GM18517 (cell line): ENCODE results near the gene CES5A.
"Not testable (repeated sequence)": the region's sequence is repeated elsewhere in the genome, so short reads cannot be mapped to it uniquely, and the experiment has no call there.

Experiments used
- ATAC-seq: cut with Tn5 transposase; IDR thresholded peaks from one replicate; pipeline ENCODE4 v1.9.1; 2021; ENCODE audit warnings: mild to moderate bottlenecking, moderate library complexity; ENCODE audit not compliant: unreplicated experiment

The CES5A gene, protein sequence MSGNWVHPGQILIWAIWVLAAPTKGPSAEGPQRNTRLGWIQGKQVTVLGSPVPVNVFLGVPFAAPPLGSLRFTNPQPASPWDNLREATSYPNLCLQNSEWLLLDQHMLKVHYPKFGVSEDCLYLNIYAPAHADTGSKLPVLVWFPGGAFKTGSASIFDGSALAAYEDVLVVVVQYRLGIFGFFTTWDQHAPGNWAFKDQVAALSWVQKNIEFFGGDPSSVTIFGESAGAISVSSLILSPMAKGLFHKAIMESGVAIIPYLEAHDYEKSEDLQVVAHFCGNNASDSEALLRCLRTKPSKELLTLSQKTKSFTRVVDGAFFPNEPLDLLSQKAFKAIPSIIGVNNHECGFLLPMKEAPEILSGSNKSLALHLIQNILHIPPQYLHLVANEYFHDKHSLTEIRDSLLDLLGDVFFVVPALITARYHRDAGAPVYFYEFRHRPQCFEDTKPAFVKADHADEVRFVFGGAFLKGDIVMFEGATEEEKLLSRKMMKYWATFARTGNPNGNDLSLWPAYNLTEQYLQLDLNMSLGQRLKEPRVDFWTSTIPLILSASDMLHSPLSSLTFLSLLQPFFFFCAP

DNA sequence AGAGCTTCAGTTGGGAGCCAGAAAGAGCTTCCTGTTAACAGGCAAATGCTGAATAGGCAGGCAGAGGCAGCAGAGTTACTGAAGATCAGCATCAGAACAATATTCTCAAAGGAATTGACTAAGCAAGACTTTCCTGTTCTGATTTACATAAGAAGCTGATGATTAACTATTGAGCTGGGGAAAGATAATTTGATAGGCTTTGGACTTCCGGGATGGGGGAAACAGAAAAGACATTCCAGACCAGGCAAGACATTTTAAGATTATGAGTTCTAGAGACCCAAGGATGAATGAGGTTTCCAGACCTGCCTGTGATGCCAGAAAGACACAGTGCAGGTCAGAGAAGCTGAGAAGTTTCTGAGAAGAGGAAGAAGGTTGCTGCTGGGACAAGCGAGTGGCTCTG is at the start of gene CES5A:
Gene CES5A (minus strand): TSS at position 101 of the 400 bp plus-strand sequence. CDS start 152 bp downstream, outside the sequence.
- no peak for ATAC-seq

DNA sequence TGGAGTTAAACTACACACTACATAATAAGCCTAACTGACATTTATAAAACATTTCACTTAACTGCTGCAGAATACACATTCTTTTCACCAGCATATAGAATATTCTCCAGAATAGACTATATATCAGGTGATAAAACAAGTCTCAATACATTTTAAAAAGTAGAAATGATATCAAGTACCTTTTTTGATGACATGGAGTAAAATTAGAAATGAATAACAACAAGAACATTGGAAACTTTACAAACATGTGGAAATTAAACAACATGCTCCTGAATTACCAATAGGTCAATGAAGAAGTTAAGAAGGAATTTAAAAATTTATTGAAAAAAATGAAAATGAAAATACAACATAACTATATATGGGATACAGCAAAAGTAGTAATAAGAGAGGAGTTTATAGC is 47.5 kb upstream of the CES5A start:
- ATAC-seq, result no peak

DNA sequence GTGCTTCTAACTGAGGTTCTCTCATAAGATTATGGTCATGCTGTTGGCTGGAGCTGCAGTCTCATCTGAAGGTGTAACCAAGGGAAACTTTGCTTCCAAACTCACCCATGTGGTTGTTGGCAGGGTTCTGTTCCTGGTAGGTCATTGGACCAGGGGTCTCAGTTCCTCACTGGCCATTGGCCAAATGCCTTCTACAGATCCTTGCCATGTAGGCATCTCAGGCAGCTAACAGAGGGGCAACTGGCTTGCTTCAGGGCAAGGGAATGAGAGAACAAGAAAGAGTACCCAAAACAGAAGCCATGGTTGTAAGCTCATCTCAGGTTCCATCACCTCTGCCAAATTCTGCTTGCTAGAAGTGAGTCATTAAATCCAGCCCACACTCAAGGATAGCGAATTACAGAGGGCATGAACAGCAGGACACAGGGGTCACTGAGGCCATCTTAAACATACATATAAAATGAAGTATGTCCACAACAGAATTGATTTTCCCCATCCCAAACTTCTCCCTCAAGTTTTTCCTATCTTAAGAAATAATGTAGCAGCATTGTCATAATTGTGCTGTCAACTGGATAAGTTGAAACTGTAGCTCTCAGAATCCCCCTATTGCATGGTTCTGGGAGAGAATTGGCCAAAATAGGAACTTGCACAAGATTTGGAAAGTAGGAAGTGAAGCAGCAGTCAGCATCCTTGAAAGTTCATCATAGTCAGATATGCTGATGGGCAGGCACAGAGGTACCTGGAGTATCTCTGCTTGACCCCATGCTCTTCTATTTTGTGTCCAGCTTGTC is 42.4 kb upstream of the CES5A start:
- no peak for ATAC-seq

DNA sequence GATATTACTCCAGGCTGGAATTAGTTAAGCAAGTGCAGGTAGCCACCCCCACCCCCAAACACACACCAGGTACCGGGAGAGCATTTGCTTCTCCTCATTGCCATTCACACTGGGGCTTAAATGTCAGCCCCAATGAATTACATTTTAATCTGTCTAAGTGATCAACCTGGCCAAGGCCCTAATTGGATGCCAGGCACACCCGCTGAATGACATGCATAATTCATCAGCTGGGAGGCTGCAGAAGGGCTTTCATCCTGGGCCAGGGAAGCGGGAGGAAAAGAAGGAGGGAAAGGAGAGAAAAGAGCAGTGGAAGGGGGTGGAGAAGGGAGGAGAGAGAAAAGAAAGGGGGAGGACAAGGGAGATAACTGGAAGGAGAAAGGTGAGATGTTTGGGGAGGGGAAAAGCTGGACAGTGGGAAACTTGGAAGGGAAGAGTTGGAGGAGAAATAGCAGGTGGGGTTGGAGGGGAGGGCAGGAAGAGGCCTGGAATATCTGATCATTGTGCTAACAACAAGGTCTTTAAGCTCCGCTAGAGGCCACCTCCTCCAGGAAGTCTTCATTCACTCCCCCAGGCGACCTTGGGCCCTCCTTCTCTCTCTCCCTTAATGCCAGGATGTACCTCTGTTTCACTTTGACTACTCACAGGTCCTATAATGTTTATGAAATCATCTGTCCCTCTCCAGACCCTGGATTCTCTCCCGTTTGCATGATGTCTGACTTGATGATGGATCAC is 40.1 kb upstream of the CES5A start:
- ATAC-seq, result no peak

DNA sequence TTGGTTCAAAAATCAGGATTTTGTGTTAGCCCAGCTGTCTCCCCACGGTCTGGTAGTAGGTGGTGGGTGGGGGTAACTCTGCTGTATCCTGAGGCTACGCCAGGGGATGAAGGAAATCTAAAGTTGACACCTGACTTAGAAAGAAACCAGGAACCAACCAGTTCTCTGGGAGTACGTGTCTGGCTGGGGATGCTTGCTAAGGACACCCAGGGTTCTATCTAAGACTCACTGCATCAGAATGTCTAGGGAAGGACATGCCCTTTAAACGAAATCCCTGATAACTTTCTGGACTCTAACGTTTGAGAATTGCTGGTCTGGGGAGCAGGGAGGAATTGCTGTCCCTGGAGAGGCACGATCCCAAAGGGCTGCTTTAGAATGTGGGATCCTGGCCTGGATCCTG is 39.2 kb upstream of the CES5A start:
- no peak for ATAC-seq

DNA sequence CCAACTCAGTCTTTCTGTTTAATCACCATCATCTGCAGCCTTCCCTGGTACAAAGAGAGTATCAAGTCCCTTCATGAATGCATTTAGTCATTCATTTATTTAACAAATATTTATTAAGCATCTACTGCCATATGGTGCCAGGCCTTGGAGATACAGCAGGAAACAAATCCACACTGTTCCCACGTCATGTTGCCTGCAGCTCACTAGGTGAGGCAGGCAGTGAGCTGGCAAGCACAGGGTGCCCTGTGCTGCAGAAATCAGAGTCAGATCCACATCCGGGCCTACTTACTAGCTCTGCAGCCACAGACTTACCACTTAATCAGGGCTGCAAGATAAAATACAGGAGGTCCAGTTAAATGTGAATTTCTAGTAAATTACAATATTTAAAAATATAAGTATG is 38.5 kb upstream of the CES5A start:
- ATAC-seq, result no peak

DNA sequence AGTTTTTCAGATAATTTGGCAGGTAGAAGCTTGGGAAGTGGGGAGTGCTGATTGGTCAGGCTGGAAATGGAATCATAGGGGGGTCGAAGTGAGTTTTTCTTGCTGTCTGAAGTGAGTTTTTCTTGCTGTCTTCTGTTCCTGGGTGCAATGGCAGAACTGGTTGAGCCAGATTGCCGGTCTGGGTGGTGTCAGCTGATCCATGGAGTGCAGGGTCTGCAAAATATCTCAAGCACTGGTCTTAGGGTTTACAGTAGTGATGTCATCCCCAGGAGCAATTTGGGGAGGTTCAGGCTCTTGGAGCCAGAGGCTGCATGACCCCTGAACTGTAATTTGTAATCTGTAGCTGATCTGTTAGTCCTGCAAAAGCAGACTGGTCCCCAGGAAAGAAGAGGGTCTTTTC is 37.9 kb upstream of the CES5A start:
- ATAC-seq, result not testable (repeated sequence)

DNA sequence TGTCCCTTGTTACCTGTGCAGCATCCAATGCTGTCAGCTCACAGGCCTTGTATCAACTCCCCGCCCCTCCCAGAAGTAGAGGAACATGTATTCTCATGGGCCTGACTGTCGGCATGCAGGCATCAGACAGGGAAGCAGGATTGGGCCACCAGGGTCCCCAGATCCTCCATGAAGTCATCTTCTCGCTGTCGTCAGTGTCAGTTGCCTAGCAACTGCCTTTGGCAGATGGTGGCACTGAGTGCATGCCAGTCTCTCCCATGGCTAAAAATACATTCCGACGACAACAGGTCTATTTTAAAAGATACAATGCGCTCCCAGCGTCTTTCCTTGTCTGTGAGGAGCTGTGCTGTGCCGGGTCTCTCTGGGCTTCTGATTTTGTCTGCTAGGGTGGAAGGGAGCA is 36.8 kb upstream of the CES5A start:
- ATAC-seq, result no peak

DNA sequence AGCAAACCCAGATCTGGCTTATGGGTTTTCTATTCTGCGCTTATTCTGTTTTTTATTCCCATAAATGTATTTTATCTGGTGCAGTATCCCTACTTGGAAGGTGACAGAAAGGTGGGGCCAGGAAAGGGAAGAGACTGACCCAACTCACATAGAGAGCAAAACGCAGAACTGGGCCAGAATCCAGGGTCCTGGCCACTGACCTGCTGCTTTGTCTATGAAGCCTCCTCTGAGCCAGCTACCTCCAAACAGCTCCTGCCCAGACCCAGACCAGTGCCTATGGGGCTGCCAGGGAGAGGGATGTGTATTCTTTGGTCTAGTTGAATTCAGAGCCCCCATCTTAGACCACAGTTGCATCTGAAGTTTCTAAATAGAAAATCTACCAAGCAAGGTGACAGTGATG is 36.4 kb upstream of the CES5A start:
- no peak for ATAC-seq

DNA sequence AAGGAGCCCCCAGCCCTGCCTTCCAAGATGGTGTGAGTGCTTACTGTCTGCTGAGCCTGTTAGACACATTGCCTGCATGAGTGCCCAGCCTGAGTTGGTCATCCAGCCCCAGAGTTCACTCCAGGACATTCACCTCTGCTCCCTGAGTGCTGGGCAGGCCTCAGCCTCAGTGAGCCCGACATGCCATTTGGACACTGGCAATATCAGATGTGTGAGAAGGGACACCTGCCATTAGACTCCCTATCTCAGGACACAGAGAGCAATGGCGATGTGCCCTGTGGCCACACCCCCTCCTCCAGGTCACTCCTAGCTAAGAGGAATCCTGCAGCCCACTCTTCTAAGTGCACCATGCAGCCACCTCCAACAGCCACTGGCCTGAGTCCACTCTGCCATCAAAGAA is 34.7 kb upstream of the CES5A start:
- ATAC-seq, result no peak

DNA sequence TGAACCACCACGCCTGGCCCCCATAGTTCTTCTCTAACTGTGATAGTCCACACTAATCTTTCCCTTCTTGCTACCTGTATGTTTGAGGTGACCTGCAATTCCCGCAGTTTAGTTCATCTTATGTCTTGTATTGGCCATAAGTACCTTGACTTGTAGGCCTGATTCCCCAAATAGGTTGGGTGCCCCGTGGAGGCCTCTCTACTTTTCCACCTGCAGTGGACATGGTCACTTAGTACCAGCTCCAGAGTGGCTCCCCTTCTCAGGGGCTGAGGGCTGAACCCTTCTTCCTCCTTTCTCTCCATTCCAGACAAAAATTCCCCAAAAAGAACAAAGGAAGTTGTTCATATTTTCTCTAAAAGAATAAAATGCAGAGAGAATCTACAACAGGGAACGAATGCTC is 33.5 kb upstream of the CES5A start:
- ATAC-seq, result no peak

DNA sequence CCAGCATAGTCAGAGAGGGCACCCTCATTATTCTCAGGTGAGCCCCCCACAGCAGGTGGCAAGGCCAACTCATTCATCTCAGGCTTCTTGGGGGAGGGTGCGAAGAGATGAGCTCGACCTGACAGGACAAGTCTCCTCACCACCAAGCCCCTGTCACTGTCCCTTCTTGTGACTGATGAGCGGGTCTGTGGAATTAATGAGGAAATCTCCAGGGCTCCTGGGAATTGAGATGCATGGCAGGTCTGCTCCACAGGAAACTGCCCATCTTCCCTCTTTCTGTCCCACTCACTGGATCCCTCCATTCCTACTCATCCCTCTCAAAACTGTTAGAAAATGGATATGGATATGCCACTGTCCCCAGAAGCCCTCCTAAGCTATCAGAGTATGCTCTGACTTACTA is 32.5 kb upstream of the CES5A start:
- ATAC-seq, result no peak

DNA sequence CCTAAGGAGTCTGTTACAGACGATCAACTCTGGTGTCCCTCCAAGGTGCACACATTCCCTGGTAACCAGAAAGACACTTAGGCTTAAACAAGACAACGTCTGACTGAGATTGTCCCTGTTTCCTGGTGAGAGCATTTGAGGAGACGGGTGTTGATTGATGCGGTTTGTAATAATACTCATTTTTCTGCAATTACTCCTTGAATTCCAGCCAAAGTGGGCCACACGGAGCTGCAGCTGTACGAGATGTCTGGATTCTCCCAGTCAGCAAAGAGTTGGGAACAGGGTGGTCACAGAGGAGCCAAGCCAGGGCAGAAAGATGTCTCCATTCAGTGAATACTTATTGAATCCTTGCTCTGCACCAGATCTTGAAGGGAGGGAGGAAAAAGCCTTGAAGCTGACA is 30.9 kb upstream of the CES5A start:
- ATAC-seq, result no peak

DNA sequence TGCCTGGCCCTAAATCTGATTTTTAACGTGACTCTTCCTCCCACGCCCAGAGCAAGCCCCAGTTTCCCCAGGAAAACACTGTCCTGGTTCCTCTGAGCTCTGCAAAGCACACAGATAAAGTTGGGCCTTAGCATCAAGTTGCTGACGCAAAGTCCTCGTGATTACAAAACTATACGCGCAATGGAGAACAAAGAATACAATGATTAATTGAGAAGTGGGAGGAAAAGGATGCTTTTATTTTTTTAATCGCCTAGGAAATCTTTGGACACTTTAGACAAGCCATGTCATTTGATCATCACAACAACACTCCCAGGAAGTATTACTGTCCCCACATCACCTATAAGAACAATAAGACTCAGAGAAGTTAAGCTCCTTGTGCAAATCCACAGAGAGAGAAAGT is 30.5 kb upstream of the CES5A start:
- ATAC-seq, result no peak

DNA sequence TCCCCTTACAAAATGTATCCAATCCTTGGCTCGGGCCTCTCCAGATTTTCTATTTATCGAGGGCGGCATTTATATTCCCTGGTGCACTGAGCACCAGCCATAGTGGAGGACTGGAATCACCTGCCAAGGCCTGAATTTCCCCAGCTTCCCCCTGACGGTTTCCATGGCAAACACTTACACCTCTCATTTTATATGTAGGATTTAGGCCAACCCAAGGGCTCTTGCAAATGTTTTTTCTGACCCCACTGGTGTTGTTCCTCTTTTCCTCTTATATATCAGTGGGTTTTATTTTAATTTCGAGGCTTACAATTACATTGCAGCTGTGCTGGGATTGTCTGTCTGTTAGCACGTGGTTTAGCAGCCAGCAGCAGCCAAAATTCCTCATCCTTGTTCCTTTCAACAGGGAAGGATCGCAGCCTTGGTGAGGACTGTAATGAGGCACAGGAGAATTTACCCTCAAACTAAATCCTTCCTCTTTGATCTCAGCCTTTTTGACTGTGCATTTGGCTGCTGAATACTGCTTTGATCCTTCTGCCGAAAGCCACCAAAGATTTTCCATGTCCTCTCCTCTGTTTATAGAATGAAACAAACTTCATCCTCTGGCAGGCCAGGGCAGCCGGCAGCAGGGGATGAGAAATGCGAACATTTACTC is 26.5 kb upstream of the CES5A start:
- no peak for ATAC-seq

DNA sequence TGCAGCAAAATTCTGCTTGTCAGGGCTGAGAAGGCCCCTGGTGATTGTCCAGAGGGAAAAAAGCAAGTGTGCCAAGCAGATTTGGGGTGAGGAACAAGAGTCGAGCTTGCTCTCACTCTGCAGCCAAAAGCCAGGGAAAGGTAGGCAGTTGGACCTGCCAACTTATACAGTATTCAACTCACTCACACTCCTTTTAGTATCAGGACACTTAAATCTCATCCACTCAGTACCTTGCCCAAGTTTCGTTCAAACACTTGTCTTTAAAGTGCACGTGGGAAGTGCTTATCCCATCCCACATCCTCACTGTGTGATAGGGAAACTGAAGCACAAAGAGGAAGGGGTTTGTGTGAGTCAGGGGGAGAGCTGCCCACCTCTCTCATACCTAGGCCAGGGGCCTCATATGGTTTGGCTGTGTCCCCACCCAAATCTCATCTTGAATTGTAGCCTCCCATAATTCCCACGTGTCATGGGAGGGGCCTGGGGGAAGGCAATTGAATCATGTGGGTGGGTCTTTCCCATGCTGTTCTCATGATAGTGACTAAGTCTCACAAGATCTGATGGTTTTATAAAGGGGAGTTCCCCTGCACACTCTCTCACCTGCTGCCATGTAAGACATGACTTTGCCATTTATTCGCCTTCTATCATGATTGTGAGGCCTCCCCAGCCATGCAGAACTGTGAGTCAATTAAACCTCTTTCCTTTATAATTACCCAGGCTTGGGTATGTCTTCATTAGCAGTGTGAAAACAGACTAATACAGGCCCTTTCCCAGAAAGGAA is 25.6 kb upstream of the CES5A start:
- ATAC-seq, result no peak

DNA sequence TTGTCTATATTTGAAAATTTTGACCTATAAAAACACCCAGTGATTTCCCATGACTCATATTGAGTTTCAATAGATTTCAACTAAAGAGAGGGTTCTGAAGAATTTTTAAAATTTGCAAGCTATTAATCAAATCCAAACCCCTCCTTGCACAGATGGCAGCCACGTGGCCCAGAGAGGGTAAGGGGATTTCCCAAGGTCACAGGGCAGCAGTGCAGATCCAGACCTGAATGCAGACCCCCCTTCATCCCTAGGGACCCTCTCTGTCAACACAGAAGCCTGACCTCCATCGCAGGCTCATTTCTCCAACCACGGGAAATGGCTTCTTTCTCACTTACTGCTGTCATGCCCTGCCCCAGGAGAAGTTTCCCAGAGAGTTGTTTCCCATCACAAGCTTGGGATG is 24.7 kb upstream of the CES5A start:
- ATAC-seq, result no peak

DNA sequence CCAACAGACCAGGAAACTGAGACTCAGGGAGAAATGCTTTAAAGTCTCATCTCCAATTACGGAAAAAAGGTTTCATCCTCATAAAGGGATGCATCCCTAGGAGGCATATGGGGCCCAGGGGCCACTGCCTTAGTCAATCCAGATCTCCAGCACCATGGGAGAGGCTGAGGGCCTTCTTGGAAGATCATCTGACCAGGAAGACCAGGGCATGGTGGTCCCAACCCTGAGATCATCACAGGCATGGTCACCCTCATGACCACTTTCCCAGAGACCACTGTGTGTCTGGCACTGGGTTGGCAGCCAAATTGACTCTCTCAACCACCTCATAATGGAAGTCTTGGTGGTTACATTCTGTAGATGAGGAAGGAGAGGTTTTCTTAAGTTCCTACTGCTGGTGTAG is 23.4 kb upstream of the CES5A start:
- no peak for ATAC-seq

DNA sequence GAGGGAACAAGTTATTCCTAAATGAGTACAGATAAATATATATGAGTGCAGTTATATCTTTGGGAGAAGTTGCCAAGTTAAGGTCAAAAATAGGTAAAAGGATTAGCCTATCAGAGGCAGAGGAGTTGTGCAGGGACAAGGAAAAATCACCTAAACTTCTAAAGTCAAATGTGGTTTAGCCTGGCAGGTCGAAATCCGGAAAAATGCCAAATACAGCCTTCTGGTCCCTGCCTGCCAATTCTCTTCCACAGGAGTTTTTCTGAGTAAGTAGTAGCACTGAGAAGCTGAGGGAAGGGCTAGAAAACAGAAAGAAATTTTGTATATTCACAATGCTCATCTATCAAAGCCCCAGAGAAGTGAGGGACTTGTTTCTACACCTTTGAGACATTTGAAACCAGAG is 17.6 kb upstream of the CES5A start:
- ATAC-seq, result no peak

DNA sequence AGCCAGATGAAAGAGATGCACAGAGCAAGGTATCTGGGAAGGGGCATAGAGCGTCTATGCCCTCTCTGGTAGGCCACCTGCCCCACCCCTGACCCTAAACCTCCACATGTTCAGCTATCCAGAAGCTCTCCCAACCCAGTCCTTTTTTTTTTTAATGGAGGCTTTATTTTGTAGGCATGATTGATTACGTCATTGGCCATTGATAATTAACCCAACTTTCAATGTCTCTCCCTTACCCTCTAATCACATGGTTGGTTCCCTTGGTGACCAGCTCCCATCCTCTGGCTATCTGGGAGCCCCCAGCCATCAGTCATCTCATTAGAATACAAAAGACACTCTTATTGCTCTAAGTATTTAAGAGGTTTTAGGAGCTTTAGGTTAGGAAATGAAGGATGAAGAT is 14.3 kb upstream of the CES5A start:
- ATAC-seq, result no peak
